Measurements from ENCODE around the gene APOO.

- TF ChIP-seq CTCF (IDR thresholded peaks at IDR 0.05) = no peak
- TF ChIP-seq POLR2A (IDR thresholded peaks at IDR 0.05) = no peak
These were observed 75.0 kb downstream of the APOO start for GRCh38 chrX:23832721-23833120.

All from uterus (tissue), 2 donors.